Keratinocyte (primary cell): ENCODE data around the gene PRMT2. TPM values are rescaled to one million over a fixed set of nuclear protein-coding genes. Genes with fewer than 3 reads are reported as not detected.

Experiments used
- DNase-seq: peaks from one replicate; pipeline ENCODE4 v3.0.0-alpha.2; 2011; ENCODE audit warnings: low read depth, missing footprints, low spot score
- FAIRE-seq: peaks from 2 replicates; lab custom pipeline; 2011; peaks lifted over from hg19 to GRCh38; lab: Jason Lieb, UNC
- H2AFZ ChIP-seq: 2 replicates; pipeline ENCODE4 v1.6.0; 2012; ENCODE audit warnings: low read length, control low read depth, inconsistent platforms; ENCODE audit not compliant: control insufficient read depth
- H3K27ac ChIP-seq: 2 replicates; pipeline ENCODE4 v1.5.1; 2011; ENCODE audit warnings: low read length; ENCODE audit not compliant: control insufficient read depth, insufficient read depth
- H3K27me3 ChIP-seq: 3 replicates; pipeline ENCODE4 v1.6.0; 2011; ENCODE audit warnings: low read length; ENCODE audit not compliant: control insufficient read depth, insufficient read depth; ENCODE audit errors: extremely low read depth
- H3K36me3 ChIP-seq, 2 experiments: 2 replicates in 1 of 2; 3 replicates in 1 of 2; pipeline ENCODE4 v1.5.1; 2011; ENCODE audit warnings: low read length in 2 of 2, mild to moderate bottlenecking in 1 of 2; ENCODE audit not compliant: control insufficient read depth in 2 of 2, insufficient read depth in 2 of 2; ENCODE audit errors: extremely low read depth in 1 of 2
- H3K4me1 ChIP-seq: 3 replicates; pipeline ENCODE4 v1.5.1; 2011; ENCODE audit warnings: low read length; ENCODE audit not compliant: control insufficient read depth, insufficient read depth; ENCODE audit errors: extremely low read depth
- H3K4me2 ChIP-seq: 3 replicates; pipeline ENCODE4 v1.6.0; 2011; ENCODE audit warnings: low read depth, low read length; ENCODE audit not compliant: control insufficient read depth, insufficient read depth; ENCODE audit errors: extremely low read depth
- H3K4me3 ChIP-seq, 3 experiments: fragments of 200-600 bp in 1 of 3; sonication (generic) in 1 of 3; 2 replicates in 2 of 3; 3 replicates in 1 of 3; pipeline ENCODE4 v1.5.1; 2011 to 2016; ENCODE audit warnings: low read length in 3 of 3, mild to moderate bottlenecking in 3 of 3, control low read depth in 2 of 3, inconsistent platforms in 1 of 3, low read depth in 1 of 3, mixed read lengths in 1 of 3, mixed run types in 1 of 3, moderate library complexity in 1 of 3; ENCODE audit not compliant: control insufficient read depth in 2 of 3, insufficient read depth in 2 of 3; ENCODE audit errors: extremely low read depth in 1 of 3
- H3K79me2 ChIP-seq: 2 replicates; pipeline ENCODE4 v1.6.0; 2012; ENCODE audit warnings: low read length; ENCODE audit not compliant: control insufficient read depth, insufficient read depth
- H3K9ac ChIP-seq: 3 replicates; pipeline ENCODE4 v1.6.0; 2011; ENCODE audit warnings: low read length; ENCODE audit not compliant: control insufficient read depth, insufficient read depth; ENCODE audit errors: extremely low read depth
- H3K9me1 ChIP-seq: 3 replicates; pipeline ENCODE4 v1.6.0; 2011; ENCODE audit warnings: low read length; ENCODE audit not compliant: control insufficient read depth, insufficient read depth; ENCODE audit errors: extremely low read depth
- H3K9me3 ChIP-seq: 2 replicates; pipeline ENCODE4 v1.5.1; 2012; ENCODE audit warnings: low read depth, low read length; ENCODE audit not compliant: control insufficient read depth
- H4K20me1 ChIP-seq: 3 replicates; pipeline ENCODE4 v1.6.0; 2011; ENCODE audit warnings: low read length; ENCODE audit not compliant: control insufficient read depth, insufficient read depth; ENCODE audit errors: extremely low read depth
- EZH2 ChIP-seq: IDR thresholded peaks from one replicate; pipeline ENCODE4 v1.6.1; 2012; ENCODE audit warnings: inconsistent platforms, mild to moderate bottlenecking, low read length, moderate library complexity
- dilution Hi-C: fragments of 300-500 bp; cut with MboI; formaldehyde crosslinking; loops from one replicate; pipeline ENCODE4 v1.7.0; 2020; ENCODE audit warnings: low sequenced_read_pairs; ENCODE audit not compliant: extremely low pct_ligation_motif_present
- polyA plus RNA-seq, 5 experiments: library from polyadenylated mRNA; depleted of rRNA in 3 of 5; stranded (reverse) in 3 of 5; stranded (forward) in 1 of 5; unstranded in 1 of 5; fragments of >200 nt; gene quantifications; 1 replicate in 1 of 5; 2 replicates in 3 of 5; 3 replicates in 1 of 5; pipeline versions ENCODE4 v1.2.1 to v1.2.3, GENCODE V29; 2011 to 2012; ENCODE audit warnings: missing spikeins in 2 of 5, low read depth in 1 of 5, low replicate concordance in 1 of 5
- TF ChIP-seq, protein P1 (sequence below), 3 experiments: IDR thresholded peaks in 1 of 3; conservative IDR thresholded peaks in 1 of 3; optimal IDR thresholded peaks in 1 of 3; 2 replicates in 2 of 3; 3 replicates in 1 of 3; pipeline versions ENCODE3 to v1.5.1; 2011; ENCODE audit warnings: low read length in 3 of 3, mild to moderate bottlenecking in 3 of 3, moderate library complexity in 2 of 3, control low read depth in 1 of 3, inconsistent platforms in 1 of 3; ENCODE audit not compliant: insufficient read depth in 2 of 3; ENCODE audit errors: extremely low read depth in 1 of 3

PRMT2 gene
- polyA plus RNA-seq, 1 donor (not counting 4 experiments of a cell fraction or from before 2014, with no cell fraction given): 97.3 TPM

DNA sequence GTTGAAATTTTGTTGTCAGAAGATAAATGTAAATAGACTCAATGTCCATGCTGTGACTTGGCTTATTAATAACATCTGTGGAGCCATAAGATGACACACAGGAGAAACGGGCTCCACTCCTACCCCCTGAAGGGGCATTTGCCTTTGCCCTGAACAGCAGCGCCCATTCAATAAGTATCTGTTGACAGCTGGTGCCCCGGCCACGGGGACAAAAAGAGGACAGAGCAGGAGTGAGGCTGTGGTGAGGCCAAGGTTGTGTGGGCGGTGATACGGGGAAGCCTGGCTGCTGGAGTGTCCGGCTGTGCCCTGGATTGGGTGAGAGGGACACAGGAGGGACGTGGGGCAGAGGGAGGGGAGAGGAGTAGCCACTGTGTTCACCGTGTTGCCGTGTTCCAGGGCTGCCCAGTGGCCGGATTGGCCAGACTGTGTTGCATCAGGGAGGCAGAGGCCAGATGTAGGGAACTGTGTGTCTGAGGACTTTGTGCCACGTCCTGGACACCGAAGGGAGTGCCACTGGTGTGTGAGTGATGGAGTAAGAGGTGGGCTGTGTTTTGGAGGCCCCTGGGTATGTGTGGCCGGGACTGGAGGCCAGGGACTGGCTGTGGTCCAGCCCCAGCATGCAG, 15.1 kb downstream of the PRMT2 start:
- Histone ChIP-seq H3K79me2 (peaks cover 27% of the 10 kb centered on the region), H3K4me2 (no peak overlapping the region), H3K9me3 (peaks cover 3% of the 10 kb centered on the region), H4K20me1 (peaks cover 4% of the 10 kb centered on the region), H3K27ac (no peak overlapping the region), H2AFZ (no peak overlapping the region), H3K9me1 (peaks cover 2% of the 10 kb centered on the region), H3K4me3 (no peak overlapping the region), H3K27me3 (no peaks in the 10 kb centered on the region), H3K4me1 (no peaks in the 10 kb centered on the region), H3K9ac (no peak overlapping the region), H3K36me3 (peaks cover 43 to 47% of the 10 kb centered on the region in 2 experiments)
- FAIRE-seq: no peak
- DNase-seq: no peak
- dilution Hi-C loops: no loop called here
- TF ChIP-seq, protein P1, sequence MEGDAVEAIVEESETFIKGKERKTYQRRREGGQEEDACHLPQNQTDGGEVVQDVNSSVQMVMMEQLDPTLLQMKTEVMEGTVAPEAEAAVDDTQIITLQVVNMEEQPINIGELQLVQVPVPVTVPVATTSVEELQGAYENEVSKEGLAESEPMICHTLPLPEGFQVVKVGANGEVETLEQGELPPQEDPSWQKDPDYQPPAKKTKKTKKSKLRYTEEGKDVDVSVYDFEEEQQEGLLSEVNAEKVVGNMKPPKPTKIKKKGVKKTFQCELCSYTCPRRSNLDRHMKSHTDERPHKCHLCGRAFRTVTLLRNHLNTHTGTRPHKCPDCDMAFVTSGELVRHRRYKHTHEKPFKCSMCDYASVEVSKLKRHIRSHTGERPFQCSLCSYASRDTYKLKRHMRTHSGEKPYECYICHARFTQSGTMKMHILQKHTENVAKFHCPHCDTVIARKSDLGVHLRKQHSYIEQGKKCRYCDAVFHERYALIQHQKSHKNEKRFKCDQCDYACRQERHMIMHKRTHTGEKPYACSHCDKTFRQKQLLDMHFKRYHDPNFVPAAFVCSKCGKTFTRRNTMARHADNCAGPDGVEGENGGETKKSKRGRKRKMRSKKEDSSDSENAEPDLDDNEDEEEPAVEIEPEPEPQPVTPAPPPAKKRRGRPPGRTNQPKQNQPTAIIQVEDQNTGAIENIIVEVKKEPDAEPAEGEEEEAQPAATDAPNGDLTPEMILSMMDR (optimal IDR thresholded peaks at IDR 0.05 in 1 of 3, IDR thresholded peaks at IDR 0.05 in 1 of 3, conservative IDR thresholded peaks at IDR 0.05 in 1 of 3; ENCODE audit: extremely low read depth in 1 of 3, insufficient read depth in 2 of 3, low read length in 3 of 3): no peak
- no peak for TF ChIP-seq EZH2

DNA sequence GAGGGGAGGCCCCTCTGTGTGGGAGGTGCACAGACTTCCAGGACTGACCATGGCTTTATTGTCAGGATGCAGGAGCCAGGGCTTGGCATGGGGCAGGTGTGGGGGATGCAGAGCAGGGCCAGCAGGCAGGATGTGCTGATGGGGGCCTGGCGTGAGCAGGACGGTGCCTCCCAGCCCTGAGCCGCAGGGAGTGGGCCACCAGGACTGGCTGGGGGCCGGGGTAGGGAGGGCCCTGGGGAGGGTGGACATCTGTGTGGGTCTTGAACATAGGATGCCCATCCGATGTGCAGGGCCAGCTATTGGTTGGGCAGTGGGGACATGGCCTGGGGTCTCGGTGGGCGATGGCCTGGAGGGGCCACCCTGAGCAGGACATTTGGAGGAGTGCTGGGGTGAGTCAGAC, 15.6 kb downstream of the PRMT2 start:
- no peak overlapping the region for H3K4me3 ChIP-seq
- dilution Hi-C loops: no loop called here
- H4K20me1 ChIP-seq: peaks cover 4% of the 10 kb centered on the region
- TF ChIP-seq, protein P1 (optimal IDR thresholded peaks at IDR 0.05 in 1 of 3, IDR thresholded peaks at IDR 0.05 in 1 of 3, conservative IDR thresholded peaks at IDR 0.05 in 1 of 3; ENCODE audit: extremely low read depth in 1 of 3, insufficient read depth in 2 of 3, low read length in 3 of 3): no peak
- TF ChIP-seq EZH2: no peak
- no peak overlapping the region for H3K9ac ChIP-seq
- peaks cover 2% of the 10 kb centered on the region for H3K9me1 ChIP-seq
- H3K27ac ChIP-seq: no peak overlapping the region
- peaks cover 3% of the 10 kb centered on the region for H3K9me3 ChIP-seq
- no peaks in the 10 kb centered on the region for H3K27me3 ChIP-seq
- H2AFZ ChIP-seq: no peak overlapping the region
- H3K79me2 ChIP-seq: peaks cover 24% of the 10 kb centered on the region
- DNase-seq (no peak), FAIRE-seq (no peak)
- H3K36me3 ChIP-seq: peaks cover 40 to 47% of the 10 kb centered on the region in 2 experiments
- no peaks in the 10 kb centered on the region for H3K4me1 ChIP-seq
- no peak overlapping the region for H3K4me2 ChIP-seq
